NB4 (cell line): Measurements from ENCODE around the gene ATP5MC2.

ENCODE experiments used
- CTCF ChIP-seq: IDR thresholded peaks from one replicate; pipeline ENCODE4 v1.5.1; 2012; ENCODE audit warnings: low read depth, low read length
- POLR2A ChIP-seq: IDR thresholded peaks from 2 replicates; pipeline ENCODE4 v1.6.1; 2011; ENCODE audit warnings: mild to moderate bottlenecking; ENCODE audit not compliant: insufficient read length; ENCODE audit errors: extremely low read depth
- TF ChIP-seq, protein P1 (sequence below): IDR thresholded peaks from 2 replicates; pipeline ENCODE4 v1.6.1; 2011; ENCODE audit warnings: low read depth, low read length

DNA sequence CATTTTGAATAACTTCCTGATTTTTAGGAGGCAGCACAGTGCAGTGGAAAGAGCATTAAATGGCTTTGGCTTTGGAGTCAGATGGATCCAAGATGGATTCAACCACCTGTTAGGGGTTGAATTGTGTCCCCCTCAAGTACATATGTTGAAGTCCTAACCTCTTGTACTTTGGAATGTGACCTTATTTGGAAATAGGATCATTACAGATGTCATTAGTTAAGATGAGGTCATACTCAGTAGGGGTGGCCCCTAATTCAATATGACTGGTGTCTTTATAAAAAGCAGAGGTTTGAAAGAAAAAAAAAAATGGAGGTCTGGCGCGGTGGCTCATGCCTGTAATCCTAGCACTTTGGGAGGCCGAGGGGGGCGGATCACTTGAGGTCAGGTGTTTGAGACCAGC lies 18.8 kb downstream of the ATP5MC2 start:
- TF ChIP-seq POLR2A: no peak
- TF ChIP-seq CTCF: no peak
- TF ChIP-seq, protein P1, sequence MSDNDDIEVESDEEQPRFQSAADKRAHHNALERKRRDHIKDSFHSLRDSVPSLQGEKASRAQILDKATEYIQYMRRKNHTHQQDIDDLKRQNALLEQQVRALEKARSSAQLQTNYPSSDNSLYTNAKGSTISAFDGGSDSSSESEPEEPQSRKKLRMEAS: no peak
